T-helper 2 cell (primary cell): Measurements from ENCODE around the gene XRCC5.
"Not testable (repeated sequence)": the region's sequence is repeated elsewhere in the genome, so short reads cannot be mapped to it uniquely, and the experiment has no call there.

ENCODE experiments used
- DNase-seq, 5 experiments: peaks; one replicate each; pipeline versions ENCODE4 v3.0.0 to v3.0.0-alpha.2; 2012 to 2022

XRCC5 gene

DNA sequence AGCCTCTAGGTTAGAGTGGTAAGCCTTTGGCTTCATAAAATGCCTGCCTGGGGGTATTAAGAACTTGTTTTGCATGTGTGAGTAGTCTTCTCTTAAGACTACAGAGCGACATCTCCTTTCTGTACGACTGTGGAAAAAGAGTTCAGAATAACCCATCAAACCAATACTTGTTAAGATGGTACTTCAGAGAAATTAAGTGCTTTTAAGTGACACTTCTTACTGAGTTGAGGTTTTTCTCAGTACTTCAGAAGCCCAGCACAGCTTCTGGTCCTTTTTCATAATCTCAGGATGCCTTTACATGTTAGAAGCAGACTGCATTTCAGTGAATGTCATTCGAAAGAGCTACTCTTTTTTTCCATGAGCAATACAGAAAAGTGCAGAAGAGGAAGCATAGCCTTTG, 10.8 kb downstream of the XRCC5 start:
- peak in 1 of 5 experiments; percentile 41 for DNase-seq

DNA sequence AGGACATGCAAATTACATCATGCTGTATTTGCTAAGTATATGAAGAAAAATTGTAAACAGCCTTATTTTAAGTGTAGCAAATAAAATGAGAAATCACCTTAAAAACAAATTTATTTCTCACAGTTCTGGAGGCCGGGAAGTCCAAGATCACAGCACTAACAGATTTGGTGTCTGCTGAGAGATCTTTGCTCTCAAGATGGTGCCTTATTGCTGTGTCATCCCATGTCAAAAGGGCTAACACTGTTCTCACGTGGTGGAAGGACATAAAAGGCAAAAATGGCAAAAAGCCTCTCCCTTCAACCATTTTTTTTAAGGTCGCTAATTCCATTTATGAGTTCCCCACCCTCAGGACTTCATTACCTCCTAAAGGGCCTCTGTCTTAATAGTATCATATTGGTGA, 12.1 kb downstream of the XRCC5 start:
- no peak for DNase-seq

DNA sequence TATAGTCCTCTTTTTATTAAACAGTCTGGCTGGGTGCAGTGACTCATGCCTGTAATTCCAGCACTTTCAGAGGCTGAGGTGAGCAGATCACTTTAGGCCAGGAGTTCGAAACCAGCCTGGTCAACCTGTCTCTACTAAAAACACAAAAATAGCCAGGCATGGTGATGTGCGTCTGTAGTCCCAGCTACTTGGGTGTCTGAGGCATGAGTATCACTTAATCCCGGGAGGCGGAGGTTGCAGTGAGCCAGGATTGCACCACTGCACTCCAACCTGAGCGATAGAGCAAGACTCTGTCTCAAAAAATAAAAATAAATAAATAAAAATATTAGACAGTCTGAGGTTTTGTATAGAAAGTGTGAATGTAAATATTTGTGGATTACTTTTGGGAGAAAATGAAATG, 17.8 kb downstream of the XRCC5 start:
- DNase-seq, result no peak

DNA sequence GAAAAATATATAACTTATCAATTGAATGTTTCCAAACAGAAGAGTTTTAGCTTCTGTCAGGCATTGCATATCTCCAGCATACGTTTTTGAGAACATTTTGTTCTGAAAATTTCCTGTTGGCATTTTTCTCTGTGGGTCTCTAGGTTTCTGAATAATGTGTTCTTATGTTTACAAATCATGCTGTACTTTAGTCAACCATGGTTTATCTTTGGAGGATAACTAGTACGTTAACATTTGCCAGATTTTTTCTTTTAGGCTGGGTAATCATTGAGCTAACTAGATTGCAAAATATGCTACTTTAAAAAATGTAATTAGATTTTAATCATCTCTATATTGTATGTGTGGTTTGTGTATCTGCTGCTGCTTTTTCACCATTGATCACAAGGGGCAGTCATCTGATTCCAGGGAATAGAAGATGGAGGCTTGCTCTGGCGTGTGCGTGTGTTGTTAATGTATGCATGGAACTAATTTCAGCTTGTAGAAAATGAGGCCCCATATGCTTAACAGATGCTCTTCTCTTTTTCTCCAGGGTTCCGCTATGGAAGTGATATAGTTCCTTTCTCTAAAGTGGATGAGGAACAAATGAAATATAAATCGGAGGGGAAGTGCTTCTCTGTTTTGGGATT, 21.3 kb downstream of the XRCC5 start:
- no peak for DNase-seq

DNA sequence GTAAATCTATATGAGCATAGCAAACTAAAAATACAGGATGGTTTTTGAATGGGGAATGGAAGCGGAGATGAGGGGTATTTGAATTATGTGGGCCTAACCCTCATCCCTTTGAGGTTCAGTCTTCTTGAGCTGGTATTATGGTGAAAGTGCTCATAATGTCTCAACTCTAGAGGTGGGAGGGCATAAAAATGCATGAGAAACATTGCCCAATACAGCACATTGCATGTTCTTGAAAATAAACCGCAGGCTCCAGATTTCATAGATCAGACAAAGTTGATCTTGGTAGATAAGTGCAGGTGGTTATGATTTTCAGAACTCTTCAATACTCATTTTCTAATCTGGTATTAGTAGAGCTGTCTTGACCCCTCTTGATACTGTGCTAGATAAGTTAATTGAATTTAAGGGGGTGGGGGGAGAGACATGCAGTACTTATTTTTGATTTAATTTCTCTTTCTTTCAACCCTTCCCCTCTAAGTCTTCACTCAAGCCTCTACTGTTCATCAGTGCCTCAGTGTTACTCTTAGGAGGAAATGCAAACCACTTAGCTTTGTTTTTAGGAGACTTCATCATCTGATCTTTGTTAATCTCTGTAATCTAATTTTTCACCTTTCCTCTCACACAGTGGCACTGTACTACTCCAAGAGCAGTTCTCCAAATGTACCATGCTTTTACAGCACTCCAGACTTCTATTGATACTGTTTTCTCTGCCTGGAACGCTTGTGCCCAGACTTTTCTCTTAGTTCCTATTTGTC, 22.2 kb downstream of the XRCC5 start:
- peak in 1 of 5 experiments; percentile 92 for DNase-seq

DNA sequence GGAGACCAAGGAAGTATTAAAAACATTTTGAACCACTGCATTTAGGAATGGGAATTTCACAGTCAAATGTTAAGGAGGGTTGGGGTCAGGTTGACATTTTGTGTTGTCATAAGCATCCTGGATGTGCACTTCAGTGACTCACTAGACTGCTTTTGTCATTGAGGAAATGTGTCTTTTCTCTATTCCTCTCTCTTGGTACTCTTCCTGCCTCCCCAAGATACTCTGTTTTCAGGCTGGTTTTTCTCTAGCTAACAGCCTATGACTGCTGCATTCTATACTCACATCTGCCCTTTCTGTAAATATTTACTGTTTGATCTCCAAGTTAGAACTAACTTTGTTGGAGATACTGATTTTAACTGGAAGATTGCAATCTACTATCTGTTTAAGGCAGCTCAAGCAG, 23.4 kb downstream of the XRCC5 start:
- DNase-seq, result no peak

DNA sequence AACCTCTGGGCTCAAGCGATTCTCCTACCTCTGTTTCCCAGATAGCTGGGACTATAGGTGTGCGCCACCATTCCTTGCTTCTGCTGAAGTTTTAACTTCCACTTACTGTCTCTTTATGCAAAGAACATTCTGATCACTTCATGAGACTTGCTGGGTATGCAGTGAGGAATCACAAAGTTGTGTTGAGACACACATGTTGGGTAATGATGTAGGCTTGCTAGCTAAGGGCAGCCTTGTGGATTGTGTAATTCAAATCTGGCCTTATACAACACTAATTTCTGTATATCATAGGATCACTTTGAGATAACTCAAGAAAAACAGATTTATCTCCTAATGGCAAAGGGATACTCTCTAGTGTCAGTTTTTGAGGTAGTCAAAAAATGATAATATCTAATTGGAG, 24.2 kb downstream of the XRCC5 start:
- no peak for DNase-seq

DNA sequence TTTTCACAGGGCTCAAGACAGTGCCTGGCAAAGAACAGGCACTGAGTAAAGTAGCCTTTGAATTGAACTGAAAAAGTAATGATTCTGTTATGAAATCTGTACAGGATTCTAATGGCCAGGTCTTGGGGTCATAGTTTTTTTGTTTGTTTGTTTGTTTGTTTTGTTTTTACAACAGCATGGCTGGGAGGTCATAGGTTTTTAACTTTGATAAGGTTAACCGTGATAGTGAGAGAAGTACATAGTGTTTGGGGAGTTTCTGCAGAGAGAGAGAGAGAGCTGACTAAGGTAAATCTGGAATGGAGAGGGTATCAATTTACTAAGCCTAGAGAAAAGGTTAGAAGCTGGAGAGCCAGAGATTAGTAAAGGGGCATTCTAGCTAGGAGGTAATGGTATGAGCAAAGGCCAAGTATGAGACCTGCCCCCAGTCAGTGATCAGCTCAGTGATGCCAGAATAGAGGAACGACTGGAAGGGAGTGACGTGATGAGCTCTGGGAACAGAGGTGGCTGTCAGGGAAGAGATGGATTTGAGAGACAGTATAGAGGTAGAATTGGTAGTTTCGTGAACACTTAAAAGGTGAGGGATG, 25.9 kb downstream of the XRCC5 start:
- DNase-seq, result no peak

DNA sequence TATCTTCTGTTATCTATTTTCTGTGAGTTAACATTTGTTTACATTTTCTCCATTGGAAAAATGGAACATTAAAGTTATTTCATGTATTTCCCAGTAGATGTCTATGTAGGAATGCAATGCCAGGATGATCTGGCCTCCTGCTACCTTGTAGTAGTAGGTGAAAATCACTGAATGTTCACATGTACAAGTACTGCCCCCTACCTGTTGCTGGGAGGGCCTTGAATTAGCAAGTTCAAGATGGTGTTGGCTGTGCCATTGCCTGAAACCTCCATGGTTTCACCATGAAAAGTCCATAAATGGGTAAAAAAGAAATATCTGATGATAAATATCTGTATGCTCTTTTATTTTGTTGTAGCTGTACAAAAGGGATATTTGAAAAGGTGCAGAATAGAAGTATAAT, 30.7 kb downstream of the XRCC5 start:
- DNase-seq, result peak in 3 of 5 experiments; percentile 6 to 65 (median 13)

DNA sequence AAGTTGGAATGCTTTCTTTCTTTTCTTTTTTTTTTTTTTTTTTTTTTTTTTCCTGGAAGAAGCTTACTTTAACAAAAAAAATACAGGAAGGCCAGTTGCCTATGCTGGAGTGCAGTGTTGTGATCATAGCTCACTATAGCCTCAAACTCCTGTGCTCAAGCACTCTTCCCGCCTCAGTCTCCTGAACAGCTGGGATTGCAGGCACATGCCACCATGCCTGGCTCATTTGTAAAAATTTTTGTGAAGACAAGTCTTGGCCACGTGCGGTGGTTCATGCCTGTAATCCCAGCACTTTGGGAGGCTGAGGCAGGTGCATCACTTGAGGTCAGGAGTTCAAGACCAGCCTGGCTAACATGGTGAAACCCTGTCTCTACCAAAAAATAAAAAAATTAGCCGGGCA, 32.4 kb downstream of the XRCC5 start:
- DNase-seq, result not testable (repeated sequence)

DNA sequence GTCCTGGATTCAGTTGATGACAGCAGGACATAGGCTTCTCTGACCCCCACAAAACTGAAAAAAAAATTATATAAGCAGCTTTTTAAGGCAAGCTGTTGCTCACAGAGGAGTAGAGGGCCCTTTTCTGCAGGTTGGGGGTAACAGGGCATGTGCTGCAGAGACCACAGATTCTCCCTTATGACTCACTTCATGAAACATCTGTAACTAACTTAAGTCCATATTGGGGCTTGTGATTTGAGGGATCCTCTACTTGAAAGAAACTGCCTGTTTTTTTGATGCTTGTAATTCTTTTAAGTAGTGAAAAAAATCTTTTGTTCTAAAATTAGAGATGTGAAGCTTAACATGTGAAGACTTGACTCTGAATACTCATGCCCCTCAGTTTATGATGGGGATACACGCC, 33.4 kb downstream of the XRCC5 start:
- peak in 1 of 5 experiments; percentile 86 for DNase-seq

DNA sequence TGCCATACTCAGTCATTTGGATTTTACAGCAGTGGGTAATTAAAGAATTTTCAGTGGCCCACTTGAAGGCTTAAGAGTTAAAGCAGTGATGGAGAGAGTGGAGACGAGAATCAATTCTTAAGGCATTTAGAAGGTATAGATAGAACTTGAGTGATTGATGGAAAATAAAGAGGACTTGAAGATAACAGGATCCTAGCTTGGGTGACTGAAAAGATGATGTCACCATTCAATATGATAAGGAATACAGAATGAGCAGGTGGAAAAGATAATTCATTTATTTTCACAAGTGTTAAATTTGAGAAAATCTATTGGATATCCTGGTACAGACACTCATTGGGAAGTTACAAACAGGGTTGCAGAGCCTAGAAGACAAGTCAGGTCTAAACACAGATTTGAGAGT, 35.2 kb downstream of the XRCC5 start:
- DNase-seq, result no peak

DNA sequence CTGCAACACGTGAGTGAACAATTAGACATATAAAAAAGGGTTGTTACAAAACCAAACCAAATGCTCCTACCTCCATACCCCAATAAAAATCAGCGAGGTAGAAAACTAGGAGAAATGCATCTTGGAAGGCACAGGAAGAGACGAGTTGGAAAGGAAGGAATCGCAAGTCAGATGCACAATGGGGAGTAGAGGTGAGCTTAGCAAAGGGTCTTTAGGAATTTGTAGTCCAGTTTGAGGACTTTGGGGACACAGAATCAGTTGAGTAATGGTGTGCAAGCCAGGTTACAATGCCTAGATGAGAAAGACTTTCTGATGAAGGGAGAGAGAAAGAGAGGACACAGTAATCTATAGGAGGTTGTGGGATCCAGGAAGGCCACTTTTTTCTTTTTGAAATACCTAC, 35.7 kb downstream of the XRCC5 start:
- DNase-seq, result no peak

DNA sequence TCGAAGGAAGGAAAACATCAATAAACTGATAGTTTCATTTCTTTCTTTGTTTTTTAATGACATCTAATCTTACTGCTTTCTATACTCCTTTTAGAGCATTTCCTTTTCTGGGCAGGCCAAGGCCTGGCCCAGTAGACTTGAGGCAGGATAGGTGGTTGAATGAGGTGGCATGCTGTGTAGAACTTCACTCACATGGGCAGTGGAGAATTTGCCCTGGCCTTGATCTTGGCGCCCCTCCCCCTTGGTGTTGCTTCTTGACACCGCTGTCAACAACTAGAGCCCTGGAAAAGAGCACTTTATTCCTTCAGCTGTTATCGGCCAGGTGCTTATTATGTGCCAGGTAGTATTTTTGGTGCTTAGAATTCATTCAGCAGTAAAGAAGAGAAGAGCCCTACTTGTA, 37.4 kb downstream of the XRCC5 start:
- DNase-seq, result no peak

DNA sequence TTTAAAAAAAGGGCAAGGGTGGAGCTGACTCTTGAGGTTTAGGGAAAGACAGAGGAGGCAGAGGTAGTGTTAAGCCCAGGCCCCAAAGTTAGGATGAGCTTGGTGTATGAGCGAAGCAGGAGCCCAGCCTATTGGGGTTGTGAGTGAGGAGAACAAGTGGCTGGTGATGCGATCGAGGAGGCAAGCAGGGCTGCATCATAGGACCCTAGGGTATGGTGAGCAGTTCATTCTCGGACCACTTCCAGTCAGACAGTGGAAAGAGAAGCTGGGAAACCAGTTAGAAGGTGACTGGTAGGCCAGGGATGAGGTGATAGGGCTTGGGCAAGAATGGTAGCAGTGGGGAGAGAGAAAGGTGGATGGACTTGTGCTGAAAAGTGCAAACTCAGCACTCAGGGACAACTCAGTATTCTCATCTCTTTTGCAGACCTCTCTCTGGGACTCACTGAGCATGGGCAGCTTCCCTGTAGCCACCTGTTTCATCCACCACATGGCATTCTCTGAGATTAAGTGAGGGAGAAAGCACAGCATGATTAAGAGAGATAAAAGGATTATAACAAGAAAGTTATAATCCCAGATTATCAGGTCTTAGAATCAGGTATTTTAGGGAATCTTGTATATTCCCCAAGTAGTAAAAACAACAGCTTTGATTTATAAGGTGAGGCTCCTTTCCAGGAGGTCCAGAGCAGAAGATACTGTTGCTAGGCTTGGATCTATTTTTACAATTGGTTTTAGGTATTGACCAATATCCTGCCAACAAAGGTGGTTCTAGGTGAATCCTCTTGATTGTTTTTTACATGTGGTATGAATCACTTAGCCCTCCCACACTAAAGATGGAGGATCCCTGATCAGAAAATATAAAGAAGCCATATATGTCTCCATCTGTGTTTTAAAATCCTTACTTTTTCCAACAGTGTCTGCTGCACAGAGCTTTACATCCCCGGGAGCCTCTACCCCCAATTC, 38.3 kb downstream of the XRCC5 start:
- no peak for DNase-seq

DNA sequence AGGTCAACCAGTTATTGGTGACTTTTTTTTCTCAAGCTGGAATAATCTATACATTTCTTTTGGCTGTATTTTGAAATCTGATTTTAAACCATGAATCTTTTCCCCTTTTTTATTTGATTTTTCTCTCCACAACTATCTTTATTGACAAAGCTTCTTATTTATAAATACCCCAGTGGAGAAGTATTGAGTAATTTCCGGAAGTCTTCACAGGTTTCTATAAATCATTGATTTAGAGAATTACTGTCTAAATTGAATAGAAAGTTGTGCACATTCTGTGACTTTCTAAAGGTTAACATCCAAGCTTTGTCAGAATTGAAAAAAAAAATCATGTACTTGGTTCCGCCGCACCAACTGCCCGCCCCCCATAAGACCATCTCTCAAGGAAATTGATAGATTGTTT, 39.8 kb downstream of the XRCC5 start:
- no peak for DNase-seq

DNA sequence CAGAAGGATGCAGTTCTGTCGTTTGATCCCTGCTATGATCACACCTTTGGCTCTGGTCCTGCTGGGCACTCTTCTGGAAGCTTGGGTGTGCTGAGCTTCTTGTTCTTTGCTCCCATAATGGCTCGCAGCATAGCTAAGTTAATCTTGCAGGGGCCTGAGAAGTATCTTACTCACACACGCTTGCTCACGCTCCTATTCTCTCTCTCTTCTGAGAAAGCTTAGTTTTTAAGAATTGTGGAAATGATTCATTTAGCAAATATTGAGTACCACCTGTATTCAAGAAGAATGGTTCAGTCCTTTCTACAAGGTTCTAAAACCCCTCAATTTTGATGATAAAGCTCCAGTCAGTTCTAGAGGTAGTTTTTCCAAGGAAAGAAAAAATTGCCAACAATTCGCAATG, 40.6 kb downstream of the XRCC5 start:
- no peak for DNase-seq

DNA sequence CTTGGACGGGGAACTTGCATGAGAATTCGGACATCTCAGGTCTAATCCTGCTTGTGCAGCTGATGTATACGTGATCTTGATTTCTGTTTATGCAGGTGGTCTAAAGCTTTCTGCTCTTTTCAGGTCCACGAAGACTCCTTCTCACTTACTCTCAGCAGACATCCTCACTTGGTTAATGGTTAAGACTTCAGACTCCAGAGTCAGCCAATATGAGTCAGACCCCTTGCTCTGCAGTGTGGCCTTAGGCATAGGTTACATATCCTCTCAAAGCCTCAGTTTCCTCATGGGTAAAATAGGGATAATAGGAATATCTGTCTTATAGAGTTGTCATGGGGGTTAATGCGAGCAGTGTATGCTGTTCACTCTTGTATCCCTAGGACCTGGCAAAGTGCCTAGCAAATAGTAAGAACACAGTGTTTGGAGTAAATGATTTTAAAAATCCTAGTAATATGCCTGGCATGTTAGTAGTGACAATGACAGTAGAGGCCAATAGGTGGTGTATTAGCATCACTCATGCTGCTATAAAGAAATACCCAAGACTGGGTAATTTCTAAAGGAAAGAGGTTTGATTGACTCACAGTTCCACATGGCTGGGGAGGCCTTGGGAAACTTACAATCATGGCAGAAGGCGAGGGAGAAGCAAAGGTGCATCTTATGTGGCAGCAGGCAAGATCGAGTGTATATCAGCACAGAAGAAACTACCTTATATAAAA, 42.3 kb downstream of the XRCC5 start:
- DNase-seq, result no peak

DNA sequence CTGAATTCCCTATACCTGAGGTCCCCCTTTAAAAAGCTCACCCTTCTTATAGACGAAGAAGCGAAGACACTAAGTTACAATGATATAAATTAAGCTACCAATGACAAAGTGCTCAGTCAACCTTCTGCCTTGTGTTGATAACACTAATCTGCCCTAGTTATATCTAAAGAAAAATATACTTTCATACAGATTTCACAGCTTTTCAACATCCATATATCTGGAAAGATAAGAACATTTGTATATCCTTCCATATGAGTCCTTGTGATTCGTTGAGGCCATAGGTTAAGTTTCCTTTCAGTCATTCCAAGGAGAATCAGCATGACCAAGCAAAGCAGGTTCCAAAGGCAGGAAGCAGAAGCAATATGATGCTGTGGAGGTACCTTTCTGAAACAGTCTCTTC, 46.8 kb downstream of the XRCC5 start:
- DNase-seq, result no peak

DNA sequence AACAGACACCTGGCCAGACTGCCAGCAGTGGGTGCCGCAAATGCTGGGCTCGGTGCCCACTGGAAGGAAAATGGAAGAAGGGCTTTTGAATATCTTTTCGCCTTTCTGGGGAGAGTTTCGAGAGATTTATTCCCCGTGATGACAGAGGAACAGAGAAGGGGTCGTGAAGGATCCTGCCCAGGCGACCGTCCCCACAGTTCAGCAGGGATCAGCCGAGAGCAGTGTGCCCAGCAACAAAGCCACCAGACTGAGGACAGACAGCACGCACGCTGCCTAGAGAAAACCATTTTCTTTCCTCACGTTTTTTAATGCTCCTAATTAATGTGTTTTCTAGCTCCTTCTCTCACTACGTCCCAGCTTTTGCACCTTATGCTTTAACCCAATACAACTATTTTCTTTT, 47.7 kb downstream of the XRCC5 start:
- DNase-seq, result no peak

DNA sequence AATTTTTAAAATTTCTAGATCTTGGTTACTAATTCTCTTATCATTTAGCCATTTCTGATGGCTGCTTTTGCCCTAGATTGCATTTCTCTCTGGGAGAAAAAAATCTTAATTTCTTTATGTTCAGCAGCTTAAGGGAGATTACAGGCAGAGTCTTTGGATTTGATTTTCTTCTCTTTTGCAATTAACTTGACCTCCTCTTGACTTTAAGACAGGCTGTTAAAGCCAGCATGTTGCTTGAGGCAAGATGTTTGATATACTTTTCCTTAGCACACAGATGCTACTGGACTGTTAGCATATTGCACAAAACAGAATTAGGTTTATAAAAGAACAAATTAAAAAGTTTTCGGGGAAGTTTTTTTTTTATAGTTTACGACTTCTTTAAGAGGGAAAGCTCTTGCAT, 50.0 kb downstream of the XRCC5 start:
- DNase-seq, result no peak

DNA sequence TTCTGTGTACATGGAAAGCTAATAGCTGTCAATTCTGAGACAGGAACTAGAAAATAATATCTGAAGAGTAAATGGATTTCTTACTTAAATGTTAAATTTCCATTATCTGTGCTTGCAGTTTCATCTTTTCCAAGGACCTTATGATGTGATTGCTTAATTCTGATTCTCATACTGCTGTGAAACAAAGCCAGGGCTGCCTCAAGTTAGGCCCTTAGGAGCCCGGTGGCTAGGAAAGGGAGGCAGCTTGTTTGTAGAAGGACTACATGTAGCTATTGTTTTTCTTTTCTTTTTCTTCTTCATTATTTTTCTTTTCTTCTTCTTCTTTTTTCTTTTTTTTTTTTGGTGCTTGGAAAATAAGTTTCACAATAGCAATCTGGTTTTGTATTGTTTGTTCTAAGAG, 50.5 kb downstream of the XRCC5 start:
- no peak for DNase-seq

DNA sequence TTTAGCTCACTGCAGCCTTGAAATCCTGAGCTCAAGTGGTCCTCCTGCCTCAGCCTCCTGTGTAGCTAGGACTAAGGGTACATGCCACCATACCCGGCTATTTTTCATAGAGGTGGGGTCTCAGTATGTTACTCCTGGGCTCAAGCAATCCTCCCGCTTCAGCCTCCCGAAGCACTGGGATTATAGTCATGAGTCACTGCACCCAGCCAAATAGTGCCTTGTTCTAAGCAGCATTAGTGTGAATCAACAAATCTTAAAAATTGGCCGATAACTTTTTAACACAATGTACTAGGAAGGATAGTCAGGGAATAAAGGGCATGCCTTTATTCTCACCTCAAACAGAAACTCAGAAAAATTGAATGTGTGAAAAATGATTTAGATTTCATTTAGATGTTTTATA, 51.6 kb downstream of the XRCC5 start:
- DNase-seq, result no peak
